GM12801 (cell line): ENCODE data around the gene CNKSR3.

Experiments
- TF ChIP-seq, protein P1 (sequence below): IDR thresholded peaks from one replicate; pipeline ENCODE4 v1.5.1; 2011; ENCODE audit warnings: control low read depth; ENCODE audit not compliant: insufficient read length; ENCODE audit errors: extremely low read depth

Gene CNKSR3

DNA sequence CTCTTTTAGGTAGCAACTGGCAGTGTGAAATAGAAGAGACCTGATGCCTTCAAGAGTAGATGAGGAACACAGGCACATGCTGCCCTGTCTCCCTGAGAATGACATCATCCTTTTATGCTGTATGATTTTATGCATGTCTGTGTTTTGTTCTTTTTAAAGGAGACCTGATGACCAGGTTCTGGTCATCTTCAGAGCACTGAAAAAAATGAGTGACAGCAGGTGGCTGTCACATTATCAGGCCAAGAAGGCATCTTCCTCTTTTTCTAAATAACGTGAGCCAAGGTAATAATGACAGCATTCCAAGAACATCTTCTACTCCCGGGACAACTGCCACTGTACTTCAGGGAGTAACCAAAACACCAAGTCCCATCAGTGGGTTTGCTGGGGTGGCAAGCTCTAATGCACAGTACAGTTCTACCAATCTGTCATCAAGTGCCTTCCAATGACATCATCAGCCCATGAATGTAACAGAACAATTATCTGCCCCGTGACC lies 28.9 kb downstream of the CNKSR3 start:
- TF ChIP-seq, protein P1, sequence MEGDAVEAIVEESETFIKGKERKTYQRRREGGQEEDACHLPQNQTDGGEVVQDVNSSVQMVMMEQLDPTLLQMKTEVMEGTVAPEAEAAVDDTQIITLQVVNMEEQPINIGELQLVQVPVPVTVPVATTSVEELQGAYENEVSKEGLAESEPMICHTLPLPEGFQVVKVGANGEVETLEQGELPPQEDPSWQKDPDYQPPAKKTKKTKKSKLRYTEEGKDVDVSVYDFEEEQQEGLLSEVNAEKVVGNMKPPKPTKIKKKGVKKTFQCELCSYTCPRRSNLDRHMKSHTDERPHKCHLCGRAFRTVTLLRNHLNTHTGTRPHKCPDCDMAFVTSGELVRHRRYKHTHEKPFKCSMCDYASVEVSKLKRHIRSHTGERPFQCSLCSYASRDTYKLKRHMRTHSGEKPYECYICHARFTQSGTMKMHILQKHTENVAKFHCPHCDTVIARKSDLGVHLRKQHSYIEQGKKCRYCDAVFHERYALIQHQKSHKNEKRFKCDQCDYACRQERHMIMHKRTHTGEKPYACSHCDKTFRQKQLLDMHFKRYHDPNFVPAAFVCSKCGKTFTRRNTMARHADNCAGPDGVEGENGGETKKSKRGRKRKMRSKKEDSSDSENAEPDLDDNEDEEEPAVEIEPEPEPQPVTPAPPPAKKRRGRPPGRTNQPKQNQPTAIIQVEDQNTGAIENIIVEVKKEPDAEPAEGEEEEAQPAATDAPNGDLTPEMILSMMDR, result no peak

DNA sequence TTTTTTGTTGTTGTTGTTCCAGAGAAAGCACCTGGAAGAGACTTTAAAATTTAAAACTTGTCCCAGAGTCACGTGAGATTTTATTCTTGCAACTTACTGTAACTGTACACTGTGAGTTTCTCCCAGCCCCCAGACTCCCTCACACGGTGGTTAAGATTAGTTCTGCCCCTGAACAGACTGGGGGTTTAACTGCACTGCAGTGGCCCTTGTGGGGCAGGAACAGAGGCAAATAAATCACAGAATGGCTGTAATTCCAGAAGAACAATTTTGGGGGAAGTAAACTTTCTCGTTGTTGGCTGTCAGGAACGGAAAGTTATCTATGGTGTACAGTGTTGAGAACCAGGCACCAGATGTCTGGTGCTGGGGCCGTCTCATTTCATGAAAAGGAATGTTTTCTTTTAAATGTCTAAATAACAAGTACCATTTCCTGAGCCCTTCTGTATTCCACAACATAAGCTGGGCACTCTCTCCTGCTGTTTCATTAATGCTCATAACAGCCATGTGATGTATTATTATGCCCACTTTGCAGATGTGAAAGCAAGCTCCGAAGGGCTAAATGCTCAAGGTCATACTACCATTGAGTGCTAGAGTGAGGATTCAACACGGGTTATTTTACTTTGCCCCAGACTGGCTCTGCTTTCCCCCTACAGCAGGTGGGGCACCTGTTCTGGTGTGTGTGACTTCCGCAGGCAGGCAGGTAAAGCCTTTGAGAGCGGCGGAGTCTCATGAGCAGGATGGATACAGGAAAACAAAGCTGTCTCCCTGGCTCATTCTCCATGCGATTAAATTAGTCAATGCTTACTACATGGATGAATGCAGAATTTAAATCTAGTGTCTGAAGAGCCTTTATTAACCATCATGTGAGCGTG lies 30.5 kb downstream of the CNKSR3 start:
- TF ChIP-seq, protein P1, result no peak

DNA sequence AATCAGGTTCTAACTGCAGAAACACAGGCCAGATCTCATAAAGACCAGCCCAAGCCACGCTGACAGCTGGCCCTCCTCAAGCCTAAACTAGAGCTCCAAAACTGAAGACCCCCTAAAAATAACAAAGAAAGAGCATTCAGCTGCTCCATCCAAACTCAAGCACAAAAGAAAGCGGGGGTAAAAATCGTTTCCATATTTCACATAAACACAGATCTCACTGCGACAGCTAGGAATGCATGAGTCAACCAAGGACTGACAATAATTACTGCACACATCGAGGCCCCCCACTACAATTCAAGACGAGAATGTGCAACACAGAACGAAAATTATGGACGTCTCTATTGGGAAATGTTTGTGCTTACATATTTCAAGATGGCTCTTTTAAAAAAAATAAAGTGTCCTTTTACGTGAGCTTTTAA lies 31.1 kb downstream of the CNKSR3 start:
- TF ChIP-seq, protein P1, result no peak

DNA sequence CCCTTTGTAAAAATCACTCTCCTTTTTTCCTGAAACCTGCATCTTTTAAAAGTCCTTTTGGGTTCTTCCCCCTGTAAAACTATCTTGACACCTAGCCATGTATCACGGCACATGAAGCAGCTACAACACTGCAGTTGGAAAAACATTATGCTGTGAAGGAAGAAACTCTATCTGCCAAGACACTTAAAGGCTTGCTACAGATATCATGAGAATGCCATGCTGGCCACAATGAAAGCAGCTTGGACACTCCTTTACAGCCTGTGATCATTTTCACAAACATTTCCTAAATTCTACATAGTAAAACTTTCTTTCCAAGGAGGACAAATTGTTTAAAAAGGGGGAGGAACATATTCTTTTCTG lies 31.8 kb downstream of the CNKSR3 start:
- TF ChIP-seq, protein P1, result no peak

DNA sequence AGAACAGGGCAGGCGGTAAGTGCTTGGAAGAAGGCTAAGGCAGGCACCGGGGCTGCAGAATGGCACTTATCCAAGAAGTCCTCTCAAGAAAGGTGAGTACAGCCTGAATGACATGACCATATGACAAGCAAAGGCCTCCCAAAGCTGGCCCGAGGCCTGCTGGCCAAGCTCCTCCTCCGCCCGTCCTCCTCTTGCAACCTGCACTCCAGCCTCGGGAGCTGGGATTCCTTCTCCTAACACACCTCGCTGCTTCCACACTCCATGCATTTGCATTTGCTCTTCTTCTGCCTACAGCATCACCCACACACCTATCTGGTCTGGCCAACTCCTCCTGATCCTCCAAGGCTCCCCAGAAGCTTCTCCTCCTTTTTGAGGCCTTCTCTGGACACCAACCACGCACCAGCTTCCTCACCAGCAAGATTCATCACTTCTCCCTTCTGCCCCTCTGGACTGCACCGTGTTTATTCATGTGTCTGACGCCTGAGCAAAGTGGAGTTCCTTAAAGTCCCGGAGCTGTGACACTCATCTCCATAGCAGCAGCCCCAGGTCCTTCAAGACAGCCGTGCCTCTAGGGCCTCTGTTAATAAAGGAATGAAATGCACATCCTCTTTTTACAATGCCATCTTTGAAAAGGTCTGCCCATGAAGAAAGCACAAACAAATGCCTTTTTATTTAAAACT lies 32.3 kb downstream of the CNKSR3 start:
- TF ChIP-seq, protein P1, result no peak

DNA sequence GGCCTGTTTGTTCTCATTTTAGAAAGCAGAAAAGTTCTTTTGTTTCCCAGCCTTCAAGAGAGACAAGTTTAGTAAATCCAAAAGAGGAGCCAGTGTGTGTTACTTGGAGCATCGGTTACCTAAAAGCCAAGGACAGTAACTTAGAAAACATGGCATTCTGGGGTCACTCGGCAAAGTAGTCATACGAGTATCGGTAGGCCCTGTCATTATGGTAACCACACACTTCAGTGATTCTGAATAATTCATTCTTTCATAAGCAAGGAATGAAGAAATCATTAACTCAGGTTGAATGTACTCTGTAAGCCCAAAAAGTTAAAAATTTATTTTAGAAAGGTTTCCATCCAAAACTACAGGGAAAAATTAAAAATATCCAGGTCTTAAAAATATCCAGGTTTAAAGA lies 34.0 kb downstream of the CNKSR3 start:
- TF ChIP-seq, protein P1, result no peak

DNA sequence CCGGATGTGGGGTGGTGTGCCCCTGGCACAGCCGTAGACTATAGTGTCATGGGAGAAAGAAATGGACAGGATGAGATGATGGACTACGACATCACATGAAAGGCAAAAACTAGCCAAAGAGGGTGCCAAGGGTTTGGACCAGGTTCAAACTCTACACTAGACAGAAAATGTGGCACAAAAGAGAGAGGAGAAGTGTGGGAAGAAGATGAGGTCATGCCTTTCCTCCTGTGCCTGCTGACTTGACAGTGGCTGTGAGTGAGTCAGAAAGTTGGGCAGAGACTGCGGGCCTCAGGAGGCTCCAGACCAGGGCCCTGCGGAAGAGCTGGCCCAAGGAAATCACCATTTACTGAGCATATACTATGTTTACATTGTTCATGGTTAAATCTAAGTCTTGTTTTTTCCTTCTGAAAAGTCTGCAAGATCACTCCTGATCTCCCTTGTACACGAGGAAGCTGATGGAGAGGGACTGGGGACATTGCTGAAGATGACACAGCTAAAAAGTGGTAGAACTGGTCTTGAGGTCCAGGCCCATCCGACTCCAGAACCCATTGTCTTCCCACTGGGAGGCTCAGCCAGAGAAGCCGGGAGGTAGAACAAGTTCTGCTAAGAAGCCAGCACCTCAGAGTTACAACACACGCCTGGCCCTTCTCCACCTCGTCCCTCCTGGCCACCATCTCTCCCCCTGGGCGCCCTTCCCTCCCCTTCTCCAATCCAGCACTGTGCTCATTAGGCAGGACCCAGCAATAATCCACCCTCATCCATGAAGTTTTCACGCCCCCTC lies 35.6 kb downstream of the CNKSR3 start:
- TF ChIP-seq, protein P1, result no peak
